ENCODE measurements around the gene ASTL.

Gene ASTL

GRCh38 chr2:96150791-96151594, 12.7 kb upstream of the ASTL start:
- Histone ChIP-seq H3K4me3 (replicated peaks; ENCODE audit: insufficient read depth, low read length) (no peak overlapping the region), H3K27ac (replicated peaks) (no peak overlapping the region), H3K27me3 (ENCODE audit: insufficient read depth, poor library complexity, severe bottlenecking) (no peaks in the 10 kb centered on the region)
- TF ChIP-seq SPI1 (IDR thresholded peaks at IDR 0.05; ENCODE audit: borderline replicate concordance, low read depth) (no peak), POLR2AphosphoS5 (IDR thresholded peaks at IDR 0.05; ENCODE audit: low read depth) (no peak), REST (IDR thresholded peaks at IDR 0.05; ENCODE audit: insufficient replicate concordance, low read depth) (no peak), GABPA (IDR thresholded peaks at IDR 0.05; ENCODE audit: low read depth) (no peak), CTCF (IDR thresholded peaks at IDR 0.05; ENCODE audit: insufficient read depth, low read length) (no peak)
- DNase-seq (ENCODE audit: low read depth in 1 of 2, low spot score in 1 of 2): no peak

- Histone ChIP-seq H3K27me3 (ENCODE audit: insufficient read depth, poor library complexity, severe bottlenecking) (no peaks in the 10 kb centered on the region), H3K27ac (replicated peaks) (no peak overlapping the region), H3K4me3 (replicated peaks; ENCODE audit: insufficient read depth, low read length) (no peak overlapping the region)
- no peak for DNase-seq (ENCODE audit: low read depth in 1 of 2, low spot score in 1 of 2)
- TF ChIP-seq POLR2AphosphoS5 (IDR thresholded peaks at IDR 0.05; ENCODE audit: low read depth) (no peak), CTCF (IDR thresholded peaks at IDR 0.05; ENCODE audit: insufficient read depth, low read length) (no peak), REST (IDR thresholded peaks at IDR 0.05; ENCODE audit: insufficient replicate concordance, low read depth) (no peak), GABPA (IDR thresholded peaks at IDR 0.05; ENCODE audit: low read depth) (no peak), SPI1 (IDR thresholded peaks at IDR 0.05; ENCODE audit: borderline replicate concordance, low read depth) (no peak)
Observed at GRCh38 chr2:96150007-96150640, 11.8 kb upstream of the ASTL start.

- Histone ChIP-seq H3K4me3 (replicated peaks; ENCODE audit: insufficient read depth, low read length) (no peak overlapping the region), H3K27me3 (ENCODE audit: insufficient read depth, poor library complexity, severe bottlenecking) (no peaks in the 10 kb centered on the region), H3K27ac (replicated peaks) (peak overlapping the region; percentile 23)
- DNase-seq (ENCODE audit: low read depth in 1 of 2, low spot score in 1 of 2): peak; percentile 92 to 96
- TF ChIP-seq CTCF (IDR thresholded peaks at IDR 0.05; ENCODE audit: insufficient read depth, low read length) (no peak), REST (IDR thresholded peaks at IDR 0.05; ENCODE audit: insufficient replicate concordance, low read depth) (no peak), SPI1 (IDR thresholded peaks at IDR 0.05; ENCODE audit: borderline replicate concordance, low read depth) (no peak), GABPA (IDR thresholded peaks at IDR 0.05; ENCODE audit: low read depth) (no peak), POLR2AphosphoS5 (IDR thresholded peaks at IDR 0.05; ENCODE audit: low read depth) (no peak)
Observed at GRCh38 chr2:96148410-96149217, 10.3 kb upstream of the ASTL start.

All from HL-60 (cell line).